Left ventricle myocardium inferior (tissue), 1 donor: ENCODE measurements around the gene MAML2. TPM values are rescaled to one million over a fixed set of nuclear protein-coding genes. Genes with fewer than 3 reads are reported as not detected.

Source experiments
- DNase-seq: peaks from one replicate; pipeline ENCODE4 v3.0.0-alpha.2; 2020
- H3K27ac ChIP-seq: fragments of 200-600 bp; replicated peaks from 2 replicates; pipeline ENCODE4 v1.8.0; 2021
- H3K27me3 ChIP-seq: fragments of 200-600 bp; 2 replicates; pipeline ENCODE4 v1.8.0; 2021; ENCODE audit warnings: low read depth
- H3K36me3 ChIP-seq: fragments of 200-600 bp; 2 replicates; pipeline ENCODE4 v1.8.0; 2021
- H3K4me1 ChIP-seq: fragments of 200-600 bp; 2 replicates; pipeline ENCODE4 v1.8.0; 2021
- H3K4me3 ChIP-seq: fragments of 200-600 bp; 2 replicates; pipeline ENCODE4 v1.8.0; 2021; ENCODE audit warnings: mild to moderate bottlenecking, moderate library complexity
- H3K9me3 ChIP-seq: fragments of 200-600 bp; replicated peaks from 2 replicates; pipeline ENCODE4 v1.8.0; 2021
- intact Hi-C: fragments of 100-400 bp; cut with micrococcal nuclease; formaldehyde crosslinking; loops from one replicate; pipeline ENCODE4 v1.11.0; 2022
- total RNA-seq: library from RNA; stranded (reverse); fragmentation: NEBNext Ultra II Directional; extraction: Animal tissue kit (Norgen Biotek cat#: 25700); gene quantifications from one replicate; pipeline ENCODE4 v1.2.1, GENCODE V29; 2021
- TF ChIP-seq, protein P1 (sequence below): fragments of 200-600 bp; IDR thresholded peaks from 2 replicates; pipeline ENCODE4 v1.8.0; 2021; ENCODE audit warnings: antibody characterized with exemption, mild to moderate bottlenecking, borderline replicate concordance
- donor health status: DM: no; HTN: yes; CAD: no; lungs with severe emphysema.

The MAML2 gene
- total RNA-seq, 1 donor from 2014 or later: 4.5 TPM

DNA sequence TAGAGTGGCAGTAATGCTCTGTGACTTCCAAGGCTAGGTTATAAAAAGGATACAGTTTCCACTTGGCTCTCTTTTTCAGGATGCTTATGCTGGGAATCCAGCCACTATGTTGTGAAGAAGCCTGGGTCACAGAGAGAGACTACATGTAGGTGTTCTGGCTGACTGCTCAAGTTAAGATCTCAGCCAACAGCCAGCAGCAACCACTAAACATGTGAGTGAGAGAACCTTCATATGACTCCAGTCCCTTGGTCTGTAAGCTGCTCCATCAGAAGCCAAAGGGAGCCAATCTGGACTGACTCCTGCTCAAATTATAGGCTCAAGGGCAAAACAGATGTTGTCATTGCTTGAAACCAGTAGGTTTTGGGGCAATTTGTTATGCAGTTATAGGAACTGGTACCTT is 162.7 kb downstream of the MAML2 start:
- no peak overlapping the region for H3K4me3 ChIP-seq
- no peak overlapping the region for H3K27ac ChIP-seq
- no peaks in the 10 kb centered on the region for H3K9me3 ChIP-seq
- TF ChIP-seq, protein P1, sequence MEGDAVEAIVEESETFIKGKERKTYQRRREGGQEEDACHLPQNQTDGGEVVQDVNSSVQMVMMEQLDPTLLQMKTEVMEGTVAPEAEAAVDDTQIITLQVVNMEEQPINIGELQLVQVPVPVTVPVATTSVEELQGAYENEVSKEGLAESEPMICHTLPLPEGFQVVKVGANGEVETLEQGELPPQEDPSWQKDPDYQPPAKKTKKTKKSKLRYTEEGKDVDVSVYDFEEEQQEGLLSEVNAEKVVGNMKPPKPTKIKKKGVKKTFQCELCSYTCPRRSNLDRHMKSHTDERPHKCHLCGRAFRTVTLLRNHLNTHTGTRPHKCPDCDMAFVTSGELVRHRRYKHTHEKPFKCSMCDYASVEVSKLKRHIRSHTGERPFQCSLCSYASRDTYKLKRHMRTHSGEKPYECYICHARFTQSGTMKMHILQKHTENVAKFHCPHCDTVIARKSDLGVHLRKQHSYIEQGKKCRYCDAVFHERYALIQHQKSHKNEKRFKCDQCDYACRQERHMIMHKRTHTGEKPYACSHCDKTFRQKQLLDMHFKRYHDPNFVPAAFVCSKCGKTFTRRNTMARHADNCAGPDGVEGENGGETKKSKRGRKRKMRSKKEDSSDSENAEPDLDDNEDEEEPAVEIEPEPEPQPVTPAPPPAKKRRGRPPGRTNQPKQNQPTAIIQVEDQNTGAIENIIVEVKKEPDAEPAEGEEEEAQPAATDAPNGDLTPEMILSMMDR: no peak
- H3K27me3 ChIP-seq: no peaks in the 10 kb centered on the region
- H3K36me3 ChIP-seq: no peaks in the 10 kb centered on the region
- intact Hi-C loops: no loop called here
- peaks cover 5% of the 10 kb centered on the region for H3K4me1 ChIP-seq
- DNase-seq: no peak

DNA sequence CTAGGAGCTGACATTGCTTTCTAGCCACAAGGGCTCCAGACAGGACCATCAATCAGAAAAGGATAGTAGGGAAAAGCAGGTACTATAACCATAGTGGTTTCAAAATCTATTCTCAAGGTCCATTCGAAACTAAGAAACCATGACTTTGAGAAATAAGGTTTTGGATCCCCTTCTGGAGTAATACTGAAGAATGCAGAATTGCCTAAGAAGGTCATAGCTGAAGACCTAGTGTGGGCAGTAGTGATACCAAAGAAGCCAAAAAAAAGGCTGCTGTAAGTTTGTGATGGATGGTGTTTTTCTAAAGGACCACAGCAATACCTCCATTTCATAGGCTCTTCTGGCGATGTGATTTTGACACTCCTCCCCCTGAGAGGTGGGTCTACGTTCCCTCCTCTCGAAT is 163.1 kb downstream of the MAML2 start:
- Histone ChIP-seq H3K36me3 (no peaks in the 10 kb centered on the region), H3K27me3 (no peaks in the 10 kb centered on the region), H3K4me1 (peaks cover 5% of the 10 kb centered on the region), H3K27ac (no peak overlapping the region), H3K9me3 (no peaks in the 10 kb centered on the region), H3K4me3 (no peak overlapping the region)
- TF ChIP-seq, protein P1: no peak
- intact Hi-C loops: no loop called here
- DNase-seq: no peak

DNA sequence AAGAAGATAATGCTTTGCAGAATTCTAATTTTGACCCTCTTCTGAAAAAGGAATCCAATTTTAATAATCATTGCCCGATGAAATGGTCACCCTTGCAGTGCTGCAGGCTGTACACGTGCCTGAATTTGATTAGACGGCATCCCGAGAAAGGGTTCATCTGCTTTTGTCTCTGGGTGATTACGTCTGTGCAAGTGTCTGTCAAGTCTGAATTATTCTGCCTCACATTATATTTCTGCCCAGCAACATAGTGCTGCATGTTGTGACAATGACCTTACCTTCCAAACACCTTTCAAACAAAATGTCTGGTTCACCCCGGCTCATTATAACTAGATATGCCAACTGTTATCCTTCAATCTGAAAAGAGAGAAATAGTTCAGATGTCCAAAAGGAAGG is 164.1 kb downstream of the MAML2 start:
- no peak overlapping the region for H3K27ac ChIP-seq
- no peak for DNase-seq
- H3K36me3 ChIP-seq: no peaks in the 10 kb centered on the region
- no peaks in the 10 kb centered on the region for H3K9me3 ChIP-seq
- no peaks in the 10 kb centered on the region for H3K27me3 ChIP-seq
- H3K4me3 ChIP-seq: no peak overlapping the region
- intact Hi-C loops: no loop called here
- H3K4me1 ChIP-seq: peaks cover 5% of the 10 kb centered on the region
- TF ChIP-seq, protein P1: no peak

DNA sequence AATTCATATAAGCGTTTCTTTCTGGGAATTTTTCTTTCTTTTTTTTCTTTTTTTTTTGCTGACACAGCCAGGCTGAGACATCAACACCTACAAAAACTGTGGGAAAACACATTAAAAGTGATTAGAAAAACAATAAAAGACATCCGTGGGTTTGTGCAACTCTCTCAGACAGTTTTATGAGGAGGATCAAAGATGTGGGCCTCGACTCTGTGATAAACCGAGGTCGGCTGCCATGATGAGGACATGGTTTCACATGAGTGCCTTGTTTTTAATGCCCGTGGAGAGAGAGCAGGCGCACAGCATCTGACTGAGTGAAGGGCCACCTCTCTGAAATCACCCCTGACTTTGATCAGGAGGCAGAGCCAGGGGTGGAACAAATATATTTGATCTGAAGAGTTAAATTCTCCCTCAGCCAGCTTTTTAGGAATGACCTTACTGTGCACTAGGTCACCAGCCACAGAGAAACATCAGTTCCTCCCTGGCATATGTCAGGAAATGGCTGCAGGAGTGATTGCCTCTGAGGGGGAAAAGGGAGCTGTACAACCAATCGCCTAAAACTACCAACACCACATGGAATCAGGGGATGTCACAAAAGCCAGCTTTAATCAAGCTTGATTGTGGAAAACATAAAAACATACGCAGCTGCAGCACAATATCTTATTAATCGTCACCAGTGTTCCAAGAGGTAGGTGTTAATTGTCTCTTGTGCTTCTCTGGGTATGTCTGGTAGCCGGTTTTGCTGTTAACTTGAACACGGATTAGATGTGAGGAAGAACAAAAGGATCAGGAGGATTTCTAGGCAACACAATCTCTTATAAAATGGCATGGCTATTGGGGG is 164.7 kb downstream of the MAML2 start:
- no peak overlapping the region for H3K27ac ChIP-seq
- no peaks in the 10 kb centered on the region for H3K27me3 ChIP-seq
- TF ChIP-seq, protein P1: no peak
- no peak overlapping the region for H3K4me3 ChIP-seq
- H3K9me3 ChIP-seq: no peaks in the 10 kb centered on the region
- intact Hi-C loops: no loop called here
- H3K36me3 ChIP-seq: no peaks in the 10 kb centered on the region
- H3K4me1 ChIP-seq: peaks cover 5% of the 10 kb centered on the region
- no peak for DNase-seq

DNA sequence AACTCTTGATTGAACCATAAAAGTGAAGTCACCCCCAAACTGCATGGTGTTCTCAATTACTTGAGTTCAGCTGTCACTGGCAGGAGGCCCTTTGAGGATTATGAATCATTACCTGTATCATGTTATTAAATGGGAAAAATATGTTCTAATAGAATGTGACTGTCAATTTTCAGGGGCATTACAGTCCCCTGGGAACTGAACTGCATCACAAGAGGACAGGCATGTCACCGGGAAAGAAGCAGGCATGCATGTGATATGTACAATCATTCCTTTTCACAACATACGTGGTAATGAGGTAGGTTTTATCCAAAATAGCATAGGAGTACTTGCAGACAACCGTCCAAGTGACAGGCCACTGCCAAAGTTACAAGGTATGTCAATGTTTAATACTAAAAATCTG is 165.8 kb downstream of the MAML2 start:
- TF ChIP-seq, protein P1: no peak
- H3K9me3 ChIP-seq: no peaks in the 10 kb centered on the region
- intact Hi-C loops: no loop called here

More for the DNA sequence above, 165.8 kb downstream of the MAML2 start:
- H3K36me3 ChIP-seq: no peaks in the 10 kb centered on the region
- H3K27me3 ChIP-seq: no peaks in the 10 kb centered on the region
- no peak overlapping the region for H3K4me3 ChIP-seq
- H3K27ac ChIP-seq: no peak overlapping the region
- no peak for DNase-seq
- peaks cover 5% of the 10 kb centered on the region for H3K4me1 ChIP-seq
